Coronary artery (tissue), 2 donors: ENCODE results near the gene AHNAK.
"Not testable (repeated sequence)": the region's sequence is repeated elsewhere in the genome, so short reads cannot be mapped to it uniquely, and the experiment has no call there.

Experiments used
- DNase-seq: peaks from one replicate; pipeline ENCODE4 v3.0.0-alpha.2; 2017; ENCODE audit warnings: low spot score
- H3K27ac ChIP-seq, 2 donors: fragments of 200-600 bp; sonication (generic); one replicate each; pipeline ENCODE4 v1.5.1; 2016 to 2019
- H3K4me3 ChIP-seq: fragments of 200-600 bp; sonication (generic); 2 replicates; pipeline ENCODE4 v1.5.1; 2016; ENCODE audit warnings: mild to moderate bottlenecking, moderate library complexity
- TF ChIP-seq, protein P1 (sequence below): fragments of 200-600 bp; sonication (generic); IDR thresholded peaks from one replicate; pipeline ENCODE4 v1.5.1; 2019; ENCODE audit warnings: antibody characterized with exemption

Gene AHNAK

GRCh38 chr11:62387381-62387780 lies 159.2 kb downstream of the AHNAK start:
- Histone ChIP-seq H3K4me3 (no peak overlapping the region), H3K27ac (no peak overlapping the region)
- no peak for DNase-seq
- TF ChIP-seq, protein P1, sequence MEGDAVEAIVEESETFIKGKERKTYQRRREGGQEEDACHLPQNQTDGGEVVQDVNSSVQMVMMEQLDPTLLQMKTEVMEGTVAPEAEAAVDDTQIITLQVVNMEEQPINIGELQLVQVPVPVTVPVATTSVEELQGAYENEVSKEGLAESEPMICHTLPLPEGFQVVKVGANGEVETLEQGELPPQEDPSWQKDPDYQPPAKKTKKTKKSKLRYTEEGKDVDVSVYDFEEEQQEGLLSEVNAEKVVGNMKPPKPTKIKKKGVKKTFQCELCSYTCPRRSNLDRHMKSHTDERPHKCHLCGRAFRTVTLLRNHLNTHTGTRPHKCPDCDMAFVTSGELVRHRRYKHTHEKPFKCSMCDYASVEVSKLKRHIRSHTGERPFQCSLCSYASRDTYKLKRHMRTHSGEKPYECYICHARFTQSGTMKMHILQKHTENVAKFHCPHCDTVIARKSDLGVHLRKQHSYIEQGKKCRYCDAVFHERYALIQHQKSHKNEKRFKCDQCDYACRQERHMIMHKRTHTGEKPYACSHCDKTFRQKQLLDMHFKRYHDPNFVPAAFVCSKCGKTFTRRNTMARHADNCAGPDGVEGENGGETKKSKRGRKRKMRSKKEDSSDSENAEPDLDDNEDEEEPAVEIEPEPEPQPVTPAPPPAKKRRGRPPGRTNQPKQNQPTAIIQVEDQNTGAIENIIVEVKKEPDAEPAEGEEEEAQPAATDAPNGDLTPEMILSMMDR = no peak

DNA sequence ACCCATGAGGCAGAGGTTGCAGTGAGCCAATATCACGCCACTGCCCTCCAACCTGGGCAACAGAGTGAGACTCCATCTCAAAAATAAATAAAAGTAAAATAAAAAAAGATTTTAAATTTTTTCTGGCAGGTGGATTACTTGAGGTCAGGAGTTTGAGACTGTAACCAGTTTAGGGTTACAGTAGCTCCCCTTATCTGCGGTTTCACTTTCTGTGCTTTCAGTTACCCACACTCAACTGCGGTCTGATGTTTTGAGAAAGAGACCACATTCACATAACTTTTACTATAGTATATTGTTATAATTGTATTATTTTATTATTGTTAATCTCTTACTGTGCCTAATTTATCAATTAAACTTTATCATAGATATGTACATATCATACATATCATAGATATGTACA lies 160.5 kb downstream of the AHNAK start:
- not testable (repeated sequence) for H3K4me3 ChIP-seq, DNase-seq, H3K27ac ChIP-seq

DNA sequence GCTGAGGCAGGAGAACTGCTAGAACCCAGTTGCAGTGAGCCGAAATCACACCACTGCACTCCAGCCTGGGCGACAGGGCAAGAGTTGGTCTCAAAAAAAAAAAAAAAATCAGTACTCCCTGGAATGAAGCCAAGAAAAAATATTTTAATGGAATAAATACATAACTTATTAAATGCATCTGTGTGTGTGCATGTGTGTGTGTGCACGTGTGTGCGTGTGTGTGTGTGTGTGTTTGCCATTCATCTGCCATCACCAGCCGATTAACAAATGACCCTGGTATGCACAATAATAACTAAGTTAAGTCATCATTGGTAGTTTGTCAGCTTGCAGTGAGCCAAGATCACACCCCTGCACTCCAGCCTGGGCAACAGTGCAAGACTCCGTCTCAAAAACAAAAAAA lies 162.8 kb downstream of the AHNAK start:
- TF ChIP-seq, protein P1 = no peak
- DNase-seq = no peak
- Histone ChIP-seq H3K27ac (no peak overlapping the region), H3K4me3 (no peak overlapping the region)
